ENCODE measurements around the gene KCNMB4.

The KCNMB4 gene

GRCh38 chr12:70415987-70416386 lies 49.9 kb downstream of the KCNMB4 start:
- Histone ChIP-seq H3K79me2 (ENCODE audit: low read length) (no peaks in the 10 kb centered on the region), H3K9ac (ENCODE audit: low read length) (no peak overlapping the region), H3K36me3 (replicated peaks; ENCODE audit: low read depth, low read length) (no peaks in the 10 kb centered on the region), H3K4me1 (ENCODE audit: low read length) (peaks cover 2% of the 10 kb centered on the region), H3K9me3 (ENCODE audit: insufficient read depth, low read length) (no peaks in the 10 kb centered on the region), H4K20me1 (ENCODE audit: insufficient read depth, low read length) (no peaks in the 10 kb centered on the region), H2AFZ (ENCODE audit: low read depth, low read length) (no peak overlapping the region), H3K27ac (ENCODE audit: low read length) (no peak overlapping the region), H3K4me2 (ENCODE audit: low read length) (no peak overlapping the region), H3K4me3 (ENCODE audit: low read length) (no peak overlapping the region), H3K27me3 (ENCODE audit: low read depth, low read length) (no peaks in the 10 kb centered on the region)
- no peak for TF ChIP-seq EZH2phosphoT487 (IDR thresholded peaks at IDR 0.05; ENCODE audit: low read depth)
- no peak for TF ChIP-seq CTCF (IDR thresholded peaks at IDR 0.05; ENCODE audit: low read depth, low read length)

GRCh38 chr12:70417121-70417520 lies 51.0 kb downstream of the KCNMB4 start:
- Histone ChIP-seq H4K20me1 (ENCODE audit: insufficient read depth, low read length) (no peaks in the 10 kb centered on the region), H3K79me2 (ENCODE audit: low read length) (no peaks in the 10 kb centered on the region), H3K4me3 (ENCODE audit: low read length) (no peak overlapping the region), H3K4me1 (ENCODE audit: low read length) (no peaks in the 10 kb centered on the region), H3K27me3 (ENCODE audit: low read depth, low read length) (no peaks in the 10 kb centered on the region), H3K27ac (ENCODE audit: low read length) (no peak overlapping the region), H2AFZ (ENCODE audit: low read depth, low read length) (no peak overlapping the region), H3K36me3 (replicated peaks; ENCODE audit: low read depth, low read length) (no peaks in the 10 kb centered on the region), H3K9ac (ENCODE audit: low read length) (no peak overlapping the region), H3K9me3 (ENCODE audit: insufficient read depth, low read length) (no peaks in the 10 kb centered on the region), H3K4me2 (ENCODE audit: low read length) (no peak overlapping the region)
- TF ChIP-seq EZH2phosphoT487 (IDR thresholded peaks at IDR 0.05; ENCODE audit: low read depth) (no peak), CTCF (IDR thresholded peaks at IDR 0.05; ENCODE audit: low read depth, low read length) (no peak)

- Histone ChIP-seq H3K27me3 (ENCODE audit: low read depth, low read length) (no peaks in the 10 kb centered on the region), H3K9me3 (ENCODE audit: insufficient read depth, low read length) (no peaks in the 10 kb centered on the region), H3K9ac (ENCODE audit: low read length) (no peak overlapping the region), H3K79me2 (ENCODE audit: low read length) (no peaks in the 10 kb centered on the region), H2AFZ (ENCODE audit: low read depth, low read length) (no peak overlapping the region), H3K4me2 (ENCODE audit: low read length) (no peak overlapping the region), H4K20me1 (ENCODE audit: insufficient read depth, low read length) (no peaks in the 10 kb centered on the region), H3K4me3 (ENCODE audit: low read length) (no peak overlapping the region), H3K27ac (ENCODE audit: low read length) (no peak overlapping the region), H3K4me1 (ENCODE audit: low read length) (no peaks in the 10 kb centered on the region), H3K36me3 (replicated peaks; ENCODE audit: low read depth, low read length) (no peaks in the 10 kb centered on the region)
- no peak for TF ChIP-seq CTCF (IDR thresholded peaks at IDR 0.05; ENCODE audit: low read depth, low read length)
- TF ChIP-seq EZH2phosphoT487 (IDR thresholded peaks at IDR 0.05; ENCODE audit: low read depth), result no peak
Observed at GRCh38 chr12:70418101-70418500, 52.0 kb downstream of the KCNMB4 start.

GRCh38 chr12:70422631-70423030 lies 56.5 kb downstream of the KCNMB4 start:
- H3K4me1 ChIP-seq (ENCODE audit: low read length), result no peaks in the 10 kb centered on the region
- no peak overlapping the region for H3K4me3 ChIP-seq (ENCODE audit: low read length)
- no peak overlapping the region for H3K4me2 ChIP-seq (ENCODE audit: low read length)
- TF ChIP-seq EZH2phosphoT487 (IDR thresholded peaks at IDR 0.05; ENCODE audit: low read depth) (no peak), CTCF (IDR thresholded peaks at IDR 0.05; ENCODE audit: low read depth, low read length) (no peak)
- H3K79me2 ChIP-seq (ENCODE audit: low read length), result no peaks in the 10 kb centered on the region
- no peaks in the 10 kb centered on the region for H3K27me3 ChIP-seq (ENCODE audit: low read depth, low read length)
- H2AFZ ChIP-seq (ENCODE audit: low read depth, low read length), result no peak overlapping the region
- H3K9me3 ChIP-seq (ENCODE audit: insufficient read depth, low read length), result no peaks in the 10 kb centered on the region
- no peak overlapping the region for H3K9ac ChIP-seq (ENCODE audit: low read length)
- no peaks in the 10 kb centered on the region for H3K36me3 ChIP-seq (replicated peaks; ENCODE audit: low read depth, low read length)
- no peaks in the 10 kb centered on the region for H4K20me1 ChIP-seq (ENCODE audit: insufficient read depth, low read length)
- no peak overlapping the region for H3K27ac ChIP-seq (ENCODE audit: low read length)
